WTC11 (cell line): ENCODE data around the gene ABL1.

Experiments used
- AFF4 ChIP-seq: sonication (generic); formaldehyde crosslinking; IDR thresholded peaks from 2 replicates; pipeline ENCODE4 v1.8.1; 2023; ENCODE audit warnings: mild to moderate bottlenecking, missing genetic modification reagents, borderline replicate concordance
- ATF1 ChIP-seq: sonication (generic); formaldehyde crosslinking; IDR thresholded peaks from 2 replicates; pipeline ENCODE4 v1.8.1; 2023; ENCODE audit warnings: mild to moderate bottlenecking, moderate library complexity, missing genetic modification reagents
- FOXP1 ChIP-seq: sonication (generic); formaldehyde crosslinking; IDR thresholded peaks from 2 replicates; pipeline ENCODE4 v1.8.0; 2022; ENCODE audit warnings: missing genetic modification reagents, mild to moderate bottlenecking, moderate library complexity, borderline replicate concordance
- GABPB1 ChIP-seq: sonication (generic); formaldehyde crosslinking; IDR thresholded peaks from 2 replicates; pipeline ENCODE4 v1.8.1; 2023; ENCODE audit warnings: mild to moderate bottlenecking, missing genetic modification reagents
- IRF2 ChIP-seq: sonication (generic); formaldehyde crosslinking; IDR thresholded peaks from 2 replicates; pipeline ENCODE4 v1.8.0; 2022; ENCODE audit warnings: low read depth, missing genetic modification reagents, borderline replicate concordance
- MAX ChIP-seq: sonication (generic); formaldehyde crosslinking; IDR thresholded peaks from 2 replicates; pipeline ENCODE4 v1.8.0; 2022; ENCODE audit warnings: mild to moderate bottlenecking, missing genetic modification reagents
- NFATC4 ChIP-seq: fragments of 250-450 bp; sonication (Bioruptor Pico); IDR thresholded peaks from 2 replicates; pipeline ENCODE4 v1.9.0; 2021; ENCODE audit warnings: mild to moderate bottlenecking
- NR3C1 ChIP-seq: sonication (generic); formaldehyde crosslinking; conservative IDR thresholded peaks from 2 replicates; pipeline ENCODE4 v1.8.1; 2023; ENCODE audit warnings: low read depth, mild to moderate bottlenecking, missing genetic modification reagents
- RELA ChIP-seq: sonication (generic); formaldehyde crosslinking; IDR thresholded peaks from 2 replicates; pipeline ENCODE4 v1.8.1; 2022; ENCODE audit warnings: missing genetic modification reagents, mild to moderate bottlenecking, borderline replicate concordance
- ZNF263 ChIP-seq: sonication (generic); formaldehyde crosslinking; IDR thresholded peaks from 2 replicates; pipeline ENCODE4 v1.8.1; 2022; ENCODE audit warnings: low read depth, mild to moderate bottlenecking, moderate library complexity, missing genetic modification reagents
- TF ChIP-seq, protein P1 (sequence below): fragments of 200-600 bp; IDR thresholded peaks from 2 replicates; pipeline ENCODE4 v1.8.0; 2022; ENCODE audit warnings: antibody characterized with exemption
- TF ChIP-seq, protein P2 (sequence below): sonication (generic); formaldehyde crosslinking; IDR thresholded peaks from 2 replicates; pipeline ENCODE4 v1.8.1; 2022; ENCODE audit warnings: low read depth, missing genetic modification reagents, borderline replicate concordance

DNA sequence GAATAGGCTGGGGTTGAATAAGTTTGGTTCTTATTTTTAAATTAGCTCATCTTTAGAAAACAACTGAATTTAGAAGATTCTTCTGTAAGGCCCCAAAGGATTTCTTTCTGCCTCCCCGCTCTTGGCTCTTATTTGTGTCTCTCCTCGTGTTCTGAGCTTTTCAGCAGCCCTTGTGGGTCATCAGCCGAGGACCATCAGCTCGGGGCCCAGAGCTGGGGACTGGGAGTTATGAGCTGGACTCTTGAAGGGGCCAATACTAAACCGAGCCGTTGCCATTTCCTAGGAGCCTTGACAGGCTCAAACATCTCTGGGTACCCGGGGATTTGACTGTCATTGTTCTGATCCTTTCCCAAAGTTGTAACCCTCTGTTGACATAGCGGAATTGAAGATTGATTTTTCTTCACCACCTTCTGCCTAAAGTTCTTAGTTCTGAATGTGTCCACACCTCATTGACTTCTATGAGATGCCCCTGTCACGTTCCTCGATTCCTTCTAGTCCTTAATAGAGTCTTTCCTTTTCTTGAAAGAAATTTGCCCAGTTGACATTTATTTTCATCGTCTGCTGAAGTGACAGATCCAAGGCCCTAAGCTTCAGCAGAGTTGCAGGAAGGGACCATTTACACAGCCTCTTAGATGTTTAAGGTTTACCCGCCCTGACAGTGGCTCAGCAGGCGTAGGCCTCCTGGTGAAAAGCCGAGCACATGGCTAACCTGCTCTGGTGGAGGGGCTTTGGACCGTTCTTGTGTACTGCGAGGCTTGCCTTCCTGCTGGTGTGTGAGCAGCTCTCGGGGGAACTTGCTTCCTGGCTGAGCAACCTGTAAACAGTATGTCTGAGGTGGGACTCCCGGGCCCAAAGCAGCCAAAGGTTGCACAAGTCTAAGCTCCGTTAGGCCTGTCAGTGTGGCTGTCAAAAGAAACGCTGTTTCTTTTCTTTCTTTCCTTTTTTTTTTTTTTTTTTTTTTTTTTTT, 24.0 kb downstream of the ABL1 start:
- TF ChIP-seq MAX (CRISPR knock-in tag) (no peak), ZNF263 (CRISPR knock-in tag) (no peak), GABPB1 (no peak), RELA (no peak), AFF4 (no peak), ATF1 (CRISPR knock-in tag) (no peak), NR3C1 (CRISPR knock-in tag) (no peak), NFATC4 (CRISPR knock-in tag) (no peak), IRF2 (no peak), FOXP1 (CRISPR knock-in tag) (no peak)
- TF ChIP-seq, protein P1, sequence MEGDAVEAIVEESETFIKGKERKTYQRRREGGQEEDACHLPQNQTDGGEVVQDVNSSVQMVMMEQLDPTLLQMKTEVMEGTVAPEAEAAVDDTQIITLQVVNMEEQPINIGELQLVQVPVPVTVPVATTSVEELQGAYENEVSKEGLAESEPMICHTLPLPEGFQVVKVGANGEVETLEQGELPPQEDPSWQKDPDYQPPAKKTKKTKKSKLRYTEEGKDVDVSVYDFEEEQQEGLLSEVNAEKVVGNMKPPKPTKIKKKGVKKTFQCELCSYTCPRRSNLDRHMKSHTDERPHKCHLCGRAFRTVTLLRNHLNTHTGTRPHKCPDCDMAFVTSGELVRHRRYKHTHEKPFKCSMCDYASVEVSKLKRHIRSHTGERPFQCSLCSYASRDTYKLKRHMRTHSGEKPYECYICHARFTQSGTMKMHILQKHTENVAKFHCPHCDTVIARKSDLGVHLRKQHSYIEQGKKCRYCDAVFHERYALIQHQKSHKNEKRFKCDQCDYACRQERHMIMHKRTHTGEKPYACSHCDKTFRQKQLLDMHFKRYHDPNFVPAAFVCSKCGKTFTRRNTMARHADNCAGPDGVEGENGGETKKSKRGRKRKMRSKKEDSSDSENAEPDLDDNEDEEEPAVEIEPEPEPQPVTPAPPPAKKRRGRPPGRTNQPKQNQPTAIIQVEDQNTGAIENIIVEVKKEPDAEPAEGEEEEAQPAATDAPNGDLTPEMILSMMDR: no peak
- TF ChIP-seq, protein P2, sequence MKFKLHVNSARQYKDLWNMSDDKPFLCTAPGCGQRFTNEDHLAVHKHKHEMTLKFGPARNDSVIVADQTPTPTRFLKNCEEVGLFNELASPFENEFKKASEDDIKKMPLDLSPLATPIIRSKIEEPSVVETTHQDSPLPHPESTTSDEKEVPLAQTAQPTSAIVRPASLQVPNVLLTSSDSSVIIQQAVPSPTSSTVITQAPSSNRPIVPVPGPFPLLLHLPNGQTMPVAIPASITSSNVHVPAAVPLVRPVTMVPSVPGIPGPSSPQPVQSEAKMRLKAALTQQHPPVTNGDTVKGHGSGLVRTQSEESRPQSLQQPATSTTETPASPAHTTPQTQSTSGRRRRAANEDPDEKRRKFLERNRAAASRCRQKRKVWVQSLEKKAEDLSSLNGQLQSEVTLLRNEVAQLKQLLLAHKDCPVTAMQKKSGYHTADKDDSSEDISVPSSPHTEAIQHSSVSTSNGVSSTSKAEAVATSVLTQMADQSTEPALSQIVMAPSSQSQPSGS (CRISPR knock-in tag): no peak
